ENCODE measurements around the gene MAPK8IP2. TPM values are rescaled to one million over a fixed set of nuclear protein-coding genes. Genes with fewer than 3 reads are reported as not detected.
A peak's percentile ranks its signal among the peaks of the same experiment; 100 is the strongest.

The MAPK8IP2 gene
- total RNA-seq, 5 donors from 2014 or later (not counting 1 experiment from before 2014, with no cell fraction given), result 0.13 to 0.55 (median 0.39) TPM

GRCh38 chr22:50577987-50578775, 22.4 kb upstream of the MAPK8IP2 start, which contains the start of gene CPT1B:
Gene CPT1B (minus strand): TSS chr22:50578427. CDS start chr22:50577915, 512 bp downstream.
- no peaks in the 10 kb centered on the region for H3K9me3 ChIP-seq
- POLR2A ChIA-PET, result no interaction called here
- Mint-ChIP-seq H3K4me1 (peaks cover 18 to 32% (median 23%) of the 10 kb centered on the region in 3 donors), H3K36me3 (peaks cover 16% of the 10 kb centered on the region), H3K9me3 (no peaks in the 10 kb centered on the region), H3K27ac (no peak within 1 kb of the TSS), H3K27me3 (no peaks in the 10 kb centered on the region), H3K4me3 (peak within 1 kb of the TSS in 1 of 3 donors; percentile 24)
- 68% methylated on average over 21 of the region's 63 CpGs for WGBS (ENCODE audit: insufficient coverage)
- no peak within 1 kb of the TSS for H3K27ac ChIP-seq (ENCODE audit: low read length)
- ATAC-seq (replicated peaks in 1 of 4), result no peak
- CTCF ChIA-PET, result no interaction called here
- DNase-seq, result no peak
- peaks cover 11 to 12% of the 10 kb centered on the region in 2 donors for H3K36me3 ChIP-seq (ENCODE audit: control insufficient read depth in 2 of 2, extremely low read depth in 1 of 2, insufficient read depth in 1 of 2, low read length in 1 of 2)
- H3K4me1 ChIP-seq (ENCODE audit: control insufficient read depth in 1 of 2, extremely low read depth in 1 of 2, insufficient read depth in 2 of 2, low read length in 2 of 2), result peaks cover 4 to 28% of the 10 kb centered on the region in 2 experiments
- H3K4me3 ChIP-seq (ENCODE audit: control insufficient read depth in 1 of 2, extremely low read depth in 1 of 2, low read length in 1 of 2), result no peak within 1 kb of the TSS
- no peaks in the 10 kb centered on the region for H3K27me3 ChIP-seq (replicated peaks in 1 of 2; ENCODE audit: control insufficient read depth in 2 of 2, extremely low read depth in 1 of 2, insufficient read depth in 2 of 2, low read length in 1 of 2)

- CTCF ChIA-PET, result no interaction called here
- ATAC-seq (replicated peaks in 1 of 4), result no peak
- no peak overlapping the region for H3K27ac ChIP-seq (ENCODE audit: low read length)
These were observed 21.8 kb upstream of the MAPK8IP2 start for GRCh38 chr22:50578776-50579310.

GRCh38 chr22:50579752-50580151, 20.8 kb upstream of the MAPK8IP2 start:
- Mint-ChIP-seq H3K36me3 (peaks cover 16% of the 10 kb centered on the region), H3K27me3 (no peaks in the 10 kb centered on the region), H3K9me3 (no peaks in the 10 kb centered on the region), H3K27ac (peak overlapping the region in 1 of 2 donors; percentile 31), H3K4me1 (peaks cover 24 to 40% (median 32%) of the 10 kb centered on the region in 3 donors), H3K4me3 (peak overlapping the region in 1 of 3 donors; percentile 45)
- POLR2A ChIA-PET, result no interaction called here
- CTCF ChIA-PET, result no interaction called here
- no CpG with 5 or more reads among the region's 4 CpGs for WGBS (ENCODE audit: insufficient coverage)
- Histone ChIP-seq H3K4me1 (ENCODE audit: control insufficient read depth in 1 of 2, extremely low read depth in 1 of 2, insufficient read depth in 2 of 2, low read length in 2 of 2) (peaks cover 8 to 37% of the 10 kb centered on the region in 2 experiments), H3K4me3 (ENCODE audit: control insufficient read depth in 1 of 2, extremely low read depth in 1 of 2, low read length in 1 of 2) (no peak overlapping the region), H3K27me3 (replicated peaks in 1 of 2; ENCODE audit: control insufficient read depth in 2 of 2, extremely low read depth in 1 of 2, insufficient read depth in 2 of 2, low read length in 1 of 2) (no peaks in the 10 kb centered on the region), H3K36me3 (ENCODE audit: control insufficient read depth in 2 of 2, extremely low read depth in 1 of 2, insufficient read depth in 1 of 2, low read length in 1 of 2) (peaks cover 7% of the 10 kb centered on the region in 2 donors), H3K27ac (ENCODE audit: low read length) (no peak overlapping the region), H3K9me3 (no peaks in the 10 kb centered on the region)
- DNase-seq, result no peak
- ATAC-seq (replicated peaks in 1 of 4), result no peak

More at GRCh38 chr22:50578776-50579310, 21.8 kb upstream of the MAPK8IP2 start:
- DNase-seq, result no peak
- peaks cover 16% of the 10 kb centered on the region for H3K36me3 Mint-ChIP-seq
- WGBS (ENCODE audit: insufficient coverage), result 93% methylated on average over 5 of the region's 8 CpGs
- H3K27me3 Mint-ChIP-seq, result no peaks in the 10 kb centered on the region
- Histone ChIP-seq H3K9me3 (no peaks in the 10 kb centered on the region), H3K4me3 (ENCODE audit: control insufficient read depth in 1 of 2, extremely low read depth in 1 of 2, low read length in 1 of 2) (no peak overlapping the region), H3K4me1 (ENCODE audit: control insufficient read depth in 1 of 2, extremely low read depth in 1 of 2, insufficient read depth in 2 of 2, low read length in 2 of 2) (peaks cover 8 to 35% of the 10 kb centered on the region in 2 experiments), H3K36me3 (ENCODE audit: control insufficient read depth in 2 of 2, extremely low read depth in 1 of 2, insufficient read depth in 1 of 2, low read length in 1 of 2) (peaks cover 9 to 10% of the 10 kb centered on the region in 2 donors), H3K27me3 (replicated peaks in 1 of 2; ENCODE audit: control insufficient read depth in 2 of 2, extremely low read depth in 1 of 2, insufficient read depth in 2 of 2, low read length in 1 of 2) (no peaks in the 10 kb centered on the region)
- H3K9me3 Mint-ChIP-seq, result no peaks in the 10 kb centered on the region
- no peak overlapping the region for H3K4me3 Mint-ChIP-seq
- H3K4me1 Mint-ChIP-seq, result peaks cover 24 to 38% (median 29%) of the 10 kb centered on the region in 3 donors
- POLR2A ChIA-PET, result no interaction called here
- no peak overlapping the region for H3K27ac Mint-ChIP-seq

- ATAC-seq (replicated peaks in 1 of 4) (no peak), DNase-seq (no peak)
- Histone ChIP-seq H3K4me3 (ENCODE audit: control insufficient read depth in 1 of 2, extremely low read depth in 1 of 2, low read length in 1 of 2) (peak overlapping the region; percentile 68 to 75), H3K27me3 (replicated peaks in 1 of 2; ENCODE audit: control insufficient read depth in 2 of 2, extremely low read depth in 1 of 2, insufficient read depth in 2 of 2, low read length in 1 of 2) (no peaks in the 10 kb centered on the region), H3K9me3 (no peaks in the 10 kb centered on the region), H3K27ac (ENCODE audit: low read length) (peak overlapping the region; percentile 81), H3K4me1 (ENCODE audit: control insufficient read depth in 1 of 2, extremely low read depth in 1 of 2, insufficient read depth in 2 of 2, low read length in 2 of 2) (peaks cover 8 to 37% of the 10 kb centered on the region in 2 experiments), H3K36me3 (ENCODE audit: control insufficient read depth in 2 of 2, extremely low read depth in 1 of 2, insufficient read depth in 1 of 2, low read length in 1 of 2) (peaks cover 1 to 7% of the 10 kb centered on the region in 2 donors)
- ChIA-PET CTCF (interaction anchor here (0.6 to 0.9 kb wide), 3 partner anchors 16 to 55 kb away, joined by 4 to 10 read pairs (median 4); partner anchors contain the start of gene SCO2 (in 1 of the 2)), POLR2A (interaction anchor here in 1 of 2 donors (0.5 kb wide), 1 partner anchor 47 kb away, joined by 6 read pairs; no protein-coding TSS in a partner anchor)
- Mint-ChIP-seq H3K27ac (peak overlapping the region; percentile 65 to 82), H3K4me3 (peak overlapping the region; percentile 84 to 93 (median 84)), H3K36me3 (peaks cover 12% of the 10 kb centered on the region), H3K27me3 (no peaks in the 10 kb centered on the region), H3K4me1 (peaks cover 24 to 40% (median 32%) of the 10 kb centered on the region in 3 donors), H3K9me3 (no peaks in the 10 kb centered on the region)
- 88% methylated on average over 15 of the region's 22 CpGs for WGBS (ENCODE audit: insufficient coverage)
These were observed 19.3 kb upstream of the MAPK8IP2 start for GRCh38 chr22:50581031-50581949.

GRCh38 chr22:50581950-50582492, 18.6 kb upstream of the MAPK8IP2 start:
- Mint-ChIP-seq H3K27me3 (no peaks in the 10 kb centered on the region), H3K4me1 (peaks cover 24 to 40% (median 31%) of the 10 kb centered on the region in 3 donors), H3K9me3 (no peaks in the 10 kb centered on the region), H3K4me3 (peak overlapping the region; percentile 84 to 93 (median 91)), H3K36me3 (peaks cover 12% of the 10 kb centered on the region), H3K27ac (peak overlapping the region; percentile 65 to 82)
- POLR2A ChIA-PET, result interaction anchor here (0.5 to 0.6 kb wide), 2 partner anchors 47 to 56 kb away, joined by 3 to 6 read pairs; no protein-coding TSS in a partner anchor
- WGBS (ENCODE audit: insufficient coverage), result 3% methylated on average over 35 of the region's 39 CpGs
- ATAC-seq (replicated peaks in 1 of 4) (peak in 1 of 4 experiments; percentile 2), DNase-seq (peak in 23 of 35 experiments; percentile 15 to 55 (median 26))
- Histone ChIP-seq H3K27me3 (replicated peaks in 1 of 2; ENCODE audit: control insufficient read depth in 2 of 2, extremely low read depth in 1 of 2, insufficient read depth in 2 of 2, low read length in 1 of 2) (no peaks in the 10 kb centered on the region), H3K9me3 (no peaks in the 10 kb centered on the region), H3K27ac (ENCODE audit: low read length) (peak overlapping the region; percentile 81), H3K4me3 (ENCODE audit: control insufficient read depth in 1 of 2, extremely low read depth in 1 of 2, low read length in 1 of 2) (peak overlapping the region; percentile 68 to 75), H3K36me3 (ENCODE audit: control insufficient read depth in 2 of 2, extremely low read depth in 1 of 2, insufficient read depth in 1 of 2, low read length in 1 of 2) (peaks cover 0 to 7% of the 10 kb centered on the region in 2 donors), H3K4me1 (ENCODE audit: control insufficient read depth in 1 of 2, extremely low read depth in 1 of 2, insufficient read depth in 2 of 2, low read length in 2 of 2) (peaks cover 8 to 37% of the 10 kb centered on the region in 2 experiments)
- CTCF ChIA-PET, result interaction anchor here in 1 of 2 donors (0.6 to 1.6 kb wide), 3 partner anchors 32 to 57 kb away, joined by 3 to 5 read pairs (median 4); partner anchors contain the start of gene SCO2
